ENCODE measurements around the gene TRIM67.

- no peak for TF ChIP-seq MZF1 (tag by site-specific recombination; IDR thresholded peaks at IDR 0.05; ENCODE audit: borderline replicate concordance)
- TF ChIP-seq OSR2 (tag by site-specific recombination; IDR thresholded peaks at IDR 0.05) = no peak
- TF ChIP-seq ZNF501 (tag by site-specific recombination; IDR thresholded peaks at IDR 0.05) = no peak
- no peak for TF ChIP-seq ZBTB7A (tag by site-specific recombination; IDR thresholded peaks at IDR 0.05; ENCODE audit: low read depth)
- TF ChIP-seq, protein P1, sequence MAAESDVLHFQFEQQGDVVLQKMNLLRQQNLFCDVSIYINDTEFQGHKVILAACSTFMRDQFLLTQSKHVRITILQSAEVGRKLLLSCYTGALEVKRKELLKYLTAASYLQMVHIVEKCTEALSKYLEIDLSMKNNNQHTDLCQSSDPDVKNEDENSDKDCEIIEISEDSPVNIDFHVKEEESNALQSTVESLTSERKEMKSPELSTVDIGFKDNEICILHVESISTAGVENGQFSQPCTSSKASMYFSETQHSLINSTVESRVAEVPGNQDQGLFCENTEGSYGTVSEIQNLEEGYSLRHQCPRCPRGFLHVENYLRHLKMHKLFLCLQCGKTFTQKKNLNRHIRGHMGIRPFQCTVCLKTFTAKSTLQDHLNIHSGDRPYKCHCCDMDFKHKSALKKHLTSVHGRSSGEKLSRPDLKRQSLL (tag by site-specific recombination; IDR thresholded peaks at IDR 0.05) = no peak
- TF ChIP-seq, protein P2, sequence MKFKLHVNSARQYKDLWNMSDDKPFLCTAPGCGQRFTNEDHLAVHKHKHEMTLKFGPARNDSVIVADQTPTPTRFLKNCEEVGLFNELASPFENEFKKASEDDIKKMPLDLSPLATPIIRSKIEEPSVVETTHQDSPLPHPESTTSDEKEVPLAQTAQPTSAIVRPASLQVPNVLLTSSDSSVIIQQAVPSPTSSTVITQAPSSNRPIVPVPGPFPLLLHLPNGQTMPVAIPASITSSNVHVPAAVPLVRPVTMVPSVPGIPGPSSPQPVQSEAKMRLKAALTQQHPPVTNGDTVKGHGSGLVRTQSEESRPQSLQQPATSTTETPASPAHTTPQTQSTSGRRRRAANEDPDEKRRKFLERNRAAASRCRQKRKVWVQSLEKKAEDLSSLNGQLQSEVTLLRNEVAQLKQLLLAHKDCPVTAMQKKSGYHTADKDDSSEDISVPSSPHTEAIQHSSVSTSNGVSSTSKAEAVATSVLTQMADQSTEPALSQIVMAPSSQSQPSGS (tag by site-specific recombination; IDR thresholded peaks at IDR 0.05; ENCODE audit: low read depth) = no peak
- TF ChIP-seq CTCF (tag by site-specific recombination; IDR thresholded peaks at IDR 0.05) = no peak
- no peak for TF ChIP-seq ZNF416 (tag by site-specific recombination; IDR thresholded peaks at IDR 0.05)
- TF ChIP-seq ZIC2 (tag by site-specific recombination; IDR thresholded peaks at IDR 0.05) = no peak
- TF ChIP-seq, protein P3, sequence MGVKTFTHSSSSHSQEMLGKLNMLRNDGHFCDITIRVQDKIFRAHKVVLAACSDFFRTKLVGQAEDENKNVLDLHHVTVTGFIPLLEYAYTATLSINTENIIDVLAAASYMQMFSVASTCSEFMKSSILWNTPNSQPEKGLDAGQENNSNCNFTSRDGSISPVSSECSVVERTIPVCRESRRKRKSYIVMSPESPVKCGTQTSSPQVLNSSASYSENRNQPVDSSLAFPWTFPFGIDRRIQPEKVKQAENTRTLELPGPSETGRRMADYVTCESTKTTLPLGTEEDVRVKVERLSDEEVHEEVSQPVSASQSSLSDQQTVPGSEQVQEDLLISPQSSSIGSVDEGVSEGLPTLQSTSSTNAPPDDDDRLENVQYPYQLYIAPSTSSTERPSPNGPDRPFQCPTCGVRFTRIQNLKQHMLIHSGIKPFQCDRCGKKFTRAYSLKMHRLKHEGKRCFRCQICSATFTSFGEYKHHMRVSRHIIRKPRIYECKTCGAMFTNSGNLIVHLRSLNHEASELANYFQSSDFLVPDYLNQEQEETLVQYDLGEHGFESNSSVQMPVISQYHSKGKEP (tag by site-specific recombination; IDR thresholded peaks at IDR 0.05) = no peak
- TF ChIP-seq ZNF585B (tag by site-specific recombination; IDR thresholded peaks at IDR 0.05) = no peak
Observed at GRCh38 chr1:231125972-231126580, 35.8 kb upstream of the TRIM67 start.
